Liver (tissue), 9 donors: ENCODE results near the gene MFSD1. TPM values are rescaled to one million over a fixed set of nuclear protein-coding genes. Genes with fewer than 3 reads are reported as not detected.

Experiments
- DNase-seq: peaks from one replicate; pipeline ENCODE4 v3.0.0-alpha.2; 2017; ENCODE audit warnings: low spot score
- H3K27ac ChIP-seq, 2 donors: one replicate each; pipeline ENCODE4 v1.7.0; 2013; ENCODE audit warnings: inconsistent platforms in 2 of 2, low read length in 2 of 2, control low read depth in 1 of 2, low read depth in 1 of 2, mild to moderate bottlenecking in 1 of 2
- H3K27me3 ChIP-seq, 4 donors: one replicate each; pipeline versions ENCODE4 v1.6.1 to v1.7.0; 2013; ENCODE audit warnings: low read length in 3 of 4, inconsistent platforms in 1 of 4, mild to moderate bottlenecking in 1 of 4, moderate library complexity in 1 of 4; ENCODE audit not compliant: control insufficient read depth in 4 of 4, insufficient read depth in 4 of 4
- H3K36me3 ChIP-seq, 4 donors: one replicate each; pipeline versions ENCODE4 v1.6.1 to v1.7.0; 2013; ENCODE audit warnings: low read length in 3 of 4, mild to moderate bottlenecking in 3 of 4, low read depth in 1 of 4, moderate library complexity in 1 of 4; ENCODE audit not compliant: control insufficient read depth in 4 of 4, insufficient read depth in 3 of 4
- H3K4me1 ChIP-seq, 4 donors: one replicate each; pipeline versions ENCODE4 v1.6.1 to v1.7.0; 2013; ENCODE audit warnings: low read length in 3 of 4, mild to moderate bottlenecking in 3 of 4, moderate library complexity in 1 of 4; ENCODE audit not compliant: control insufficient read depth in 4 of 4, insufficient read depth in 4 of 4
- H3K4me3 ChIP-seq, 3 donors: one replicate each; pipeline versions ENCODE4 v1.6.1 to v1.7.0; 2013; ENCODE audit warnings: low read length in 3 of 3, control low read depth in 1 of 3, low read depth in 1 of 3, mild to moderate bottlenecking in 1 of 3
- H3K9ac ChIP-seq, 2 donors: one replicate each; pipeline ENCODE4 v1.7.0; 2013; ENCODE audit warnings: low read length in 2 of 2, mild to moderate bottlenecking in 2 of 2, moderate library complexity in 2 of 2, control low read depth in 1 of 2, low read depth in 1 of 2
- H3K9me3 ChIP-seq, 4 donors: one replicate each; pipeline versions ENCODE4 v1.6.1 to v1.7.0; 2013; ENCODE audit warnings: low read length in 3 of 4; ENCODE audit not compliant: control insufficient read depth in 4 of 4
- CTCF ChIP-seq: fragments of 150-350 bp; IDR thresholded peaks from 2 replicates; pipeline ENCODE4 v1.5.1; 2017; ENCODE audit warnings: improper control_type of control experiment, low read depth, low read length; ENCODE audit not compliant: missing input control
- FOXA1 ChIP-seq: IDR thresholded peaks from 2 replicates; pipeline ENCODE4 v1.6.1; 2016; ENCODE audit warnings: antibody characterized with exemption
- GABPA ChIP-seq, 2 donors: IDR thresholded peaks in 1 of 2; conservative IDR thresholded peaks in 1 of 2; 2 replicates each; pipeline ENCODE4 v1.6.1; 2016; ENCODE audit warnings: antibody characterized with exemption in 2 of 2, mild to moderate bottlenecking in 1 of 2, moderate library complexity in 1 of 2
- HNF4A ChIP-seq, 2 donors: conservative IDR thresholded peaks; 2 replicates each; pipeline ENCODE4 v1.6.1; 2016; ENCODE audit warnings: antibody characterized with exemption in 2 of 2, mild to moderate bottlenecking in 2 of 2
- HNF4G ChIP-seq: IDR thresholded peaks from 2 replicates; pipeline ENCODE4 v1.6.1; 2016; ENCODE audit warnings: antibody characterized with exemption
- JUND ChIP-seq, 2 donors: IDR thresholded peaks; 2 replicates each; pipeline ENCODE4 v1.6.1; 2016; ENCODE audit warnings: antibody characterized with exemption in 2 of 2
- NR2F2 ChIP-seq: IDR thresholded peaks from 2 replicates; pipeline ENCODE4 v1.6.1; 2016; ENCODE audit warnings: antibody characterized with exemption
- RAD21 ChIP-seq, 2 donors: IDR thresholded peaks; 2 replicates each; pipeline ENCODE4 v1.6.1; 2016; ENCODE audit warnings: antibody characterized with exemption in 2 of 2, mild to moderate bottlenecking in 2 of 2
- RXRA ChIP-seq, 2 donors: IDR thresholded peaks; 2 replicates each; pipeline ENCODE4 v1.6.1; 2017 to 2018; ENCODE audit warnings: antibody characterized with exemption in 2 of 2, mild to moderate bottlenecking in 1 of 2
- SP1 ChIP-seq: IDR thresholded peaks from 2 replicates; pipeline ENCODE4 v1.6.1; 2018; ENCODE audit warnings: antibody characterized with exemption, mild to moderate bottlenecking
- TAF1 ChIP-seq: conservative IDR thresholded peaks from 2 replicates; pipeline ENCODE4 v1.6.1; 2016; ENCODE audit warnings: antibody characterized with exemption, mild to moderate bottlenecking
- YY1 ChIP-seq: IDR thresholded peaks from 2 replicates; pipeline ENCODE4 v1.6.1; 2016; ENCODE audit warnings: antibody characterized with exemption, mild to moderate bottlenecking
- WGBS: extraction: QIAGEN DNeasy Blood & Tissue Kit; methylation state at CpG from one replicate; pipeline ENCODE4 v1.1.7; 2013; 5-methylcytosine and 5-hydroxymethylcytosine counted together
- polyA plus RNA-seq, 2 donors: library from polyadenylated mRNA; stranded (reverse) in 1 of 2; unstranded in 1 of 2; fragments of 200-250 nt in 1 of 2; fragments of >200 nt in 1 of 2; fragmentation: Nextera tagmentation in 1 of 2; extraction: Ambion mirVana in 1 of 2; gene quantifications; one replicate each; pipeline versions ENCODE4 v1.2.1 to v1.2.3, GENCODE V29; 2013 to 2015
- total RNA-seq, 2 donors: library from RNA; depleted of rRNA; stranded (reverse); fragments of >200 nt; gene quantifications; one replicate each; pipeline ENCODE4 v1.2.3, GENCODE V29; 2014
- TF ChIP-seq, protein P1 (sequence below): IDR thresholded peaks from 2 replicates; pipeline ENCODE4 v1.6.1; 2016; ENCODE audit warnings: antibody characterized with exemption
- TF ChIP-seq, protein P2 (sequence below): IDR thresholded peaks from 2 replicates; pipeline ENCODE4 v1.6.1; 2016; ENCODE audit warnings: antibody characterized with exemption
- TF ChIP-seq, protein P3 (sequence below): IDR thresholded peaks from 2 replicates; pipeline ENCODE4 v1.6.1; 2016; ENCODE audit warnings: antibody characterized with exemption
- donor health status: healthy.
- donor health status: healthy.
- donor health status: healthy.
- donor health status: healthy.
- donor health status: healthy.

The MFSD1 gene
- total and polyA plus RNA-seq, 4 donors, result 30.4 to 84.7 (median 60.3) TPM

GRCh38 chr3:158847452-158847821 lies 45.6 kb downstream of the MFSD1 start:
- no peak overlapping the region for H3K4me3 ChIP-seq
- H3K9me3 ChIP-seq, result no peaks in the 10 kb centered on the region
- TF ChIP-seq CTCF, result no peak
- TF ChIP-seq, protein P1, sequence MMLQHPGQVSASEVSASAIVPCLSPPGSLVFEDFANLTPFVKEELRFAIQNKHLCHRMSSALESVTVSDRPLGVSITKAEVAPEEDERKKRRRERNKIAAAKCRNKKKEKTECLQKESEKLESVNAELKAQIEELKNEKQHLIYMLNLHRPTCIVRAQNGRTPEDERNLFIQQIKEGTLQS, result no peak
- TF ChIP-seq HNF4G, result no peak
- TF ChIP-seq TAF1, result no peak
- TF ChIP-seq, protein P2, sequence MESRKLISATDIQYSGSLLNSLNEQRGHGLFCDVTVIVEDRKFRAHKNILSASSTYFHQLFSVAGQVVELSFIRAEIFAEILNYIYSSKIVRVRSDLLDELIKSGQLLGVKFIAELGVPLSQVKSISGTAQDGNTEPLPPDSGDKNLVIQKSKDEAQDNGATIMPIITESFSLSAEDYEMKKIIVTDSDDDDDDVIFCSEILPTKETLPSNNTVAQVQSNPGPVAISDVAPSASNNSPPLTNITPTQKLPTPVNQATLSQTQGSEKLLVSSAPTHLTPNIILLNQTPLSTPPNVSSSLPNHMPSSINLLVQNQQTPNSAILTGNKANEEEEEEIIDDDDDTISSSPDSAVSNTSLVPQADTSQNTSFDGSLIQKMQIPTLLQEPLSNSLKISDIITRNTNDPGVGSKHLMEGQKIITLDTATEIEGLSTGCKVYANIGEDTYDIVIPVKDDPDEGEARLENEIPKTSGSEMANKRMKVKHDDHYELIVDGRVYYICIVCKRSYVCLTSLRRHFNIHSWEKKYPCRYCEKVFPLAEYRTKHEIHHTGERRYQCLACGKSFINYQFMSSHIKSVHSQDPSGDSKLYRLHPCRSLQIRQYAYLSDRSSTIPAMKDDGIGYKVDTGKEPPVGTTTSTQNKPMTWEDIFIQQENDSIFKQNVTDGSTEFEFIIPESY, result no peak
- no peak for TF ChIP-seq HNF4A (conservative IDR thresholded peaks at IDR 0.05)
- TF ChIP-seq FOXA1, result no peak
- TF ChIP-seq, protein P3, sequence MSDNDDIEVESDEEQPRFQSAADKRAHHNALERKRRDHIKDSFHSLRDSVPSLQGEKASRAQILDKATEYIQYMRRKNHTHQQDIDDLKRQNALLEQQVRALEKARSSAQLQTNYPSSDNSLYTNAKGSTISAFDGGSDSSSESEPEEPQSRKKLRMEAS, result no peak
- TF ChIP-seq GABPA (IDR thresholded peaks at IDR 0.05 in 1 of 2, conservative IDR thresholded peaks at IDR 0.05 in 1 of 2), result no peak
- TF ChIP-seq SP1, result no peak
- no peak for TF ChIP-seq JUND (IDR thresholded peaks at IDR 0.05)
- TF ChIP-seq RXRA (IDR thresholded peaks at IDR 0.05), result no peak
- no peaks in the 10 kb centered on the region for H3K27me3 ChIP-seq
- H3K27ac ChIP-seq, result no peak overlapping the region
- H3K4me1 ChIP-seq, result peaks cover 0 to 15% (median 13%) of the 10 kb centered on the region in 4 donors
- no peak overlapping the region for H3K9ac ChIP-seq
- 89% methylated on average over 4 of the region's 4 CpGs for WGBS
- no peak for DNase-seq
- no peaks in the 10 kb centered on the region for H3K36me3 ChIP-seq

GRCh38 chr3:158847885-158848284 lies 46.0 kb downstream of the MFSD1 start:
- 75% methylated on average over 3 of the region's 3 CpGs for WGBS

More at GRCh38 chr3:158847885-158848284, 46.0 kb downstream of the MFSD1 start:
- H3K27me3 ChIP-seq, result no peaks in the 10 kb centered on the region
- H3K9me3 ChIP-seq, result no peaks in the 10 kb centered on the region
- no peak for DNase-seq
- no peaks in the 10 kb centered on the region for H3K36me3 ChIP-seq
- H3K4me1 ChIP-seq, result peaks cover 0 to 15% (median 13%) of the 10 kb centered on the region in 4 donors
- TF ChIP-seq RAD21 (IDR thresholded peaks at IDR 0.05), result no peak
- no peak for TF ChIP-seq SP1
- TF ChIP-seq NR2F2, result no peak
- no peak for TF ChIP-seq TAF1
- TF ChIP-seq, protein P1, result no peak
- TF ChIP-seq YY1, result no peak
- TF ChIP-seq HNF4G, result no peak
- no peak for TF ChIP-seq HNF4A (conservative IDR thresholded peaks at IDR 0.05)
- TF ChIP-seq CTCF, result no peak
- no peak for TF ChIP-seq JUND (IDR thresholded peaks at IDR 0.05)
- H3K9ac ChIP-seq, result no peak overlapping the region
- H3K27ac ChIP-seq, result no peak overlapping the region
- no peak overlapping the region for H3K4me3 ChIP-seq
